ENCODE results near the gene PITPNM3. TPM values are rescaled to one million over a fixed set of nuclear protein-coding genes. Genes with fewer than 3 reads are reported as not detected.

Gene PITPNM3
- total and polyA plus RNA-seq, 2 experiments from 2014 or later: 1.0 to 1.5 TPM

GRCh38 chr17:6551869-6552531 lies 4.4 kb downstream of the PITPNM3 start:
- DNase-seq (ENCODE audit: low spot score): peak; percentile 27
- Mint-ChIP-seq H3K4me1 (peaks cover 34% of the 10 kb centered on the region), H3K36me3 (ENCODE audit: low read depth) (no peaks in the 10 kb centered on the region), H3K9me3 (no peaks in the 10 kb centered on the region), H3K27me3 (ENCODE audit: insufficient read depth, low read depth, poor library complexity) (peaks cover 40% of the 10 kb centered on the region), H3K4me3 (no peak overlapping the region; the same call in 2 of the 3 replicates), H3K27ac (no peak overlapping the region)
- no peak for ATAC-seq
- no peak overlapping the region for H3K27ac ChIP-seq (ENCODE audit: low read depth)
- no peaks in the 10 kb centered on the region for H3K79me2 ChIP-seq (replicated peaks; ENCODE audit: insufficient read depth)
- H3K27me3 ChIP-seq (ENCODE audit: insufficient read depth): peaks cover 27% of the 10 kb centered on the region
- no peak for TF ChIP-seq ZNF462 (CRISPR knock-in tag; IDR thresholded peaks at IDR 0.05)
- no peak for TF ChIP-seq ZNF331 (CRISPR knock-in tag; IDR thresholded peaks at IDR 0.05; ENCODE audit: low read depth)
- no peak for TF ChIP-seq EZH2 (IDR thresholded peaks at IDR 0.05; ENCODE audit: low read depth, unreplicated experiment)
- no peak for TF ChIP-seq NANOG (IDR thresholded peaks at IDR 0.05; ENCODE audit: borderline replicate concordance)
- TF ChIP-seq STAT1 (IDR thresholded peaks at IDR 0.05; ENCODE audit: unreplicated experiment): no peak
- no peak for TF ChIP-seq EZH2phosphoT487 (IDR thresholded peaks at IDR 0.05; ENCODE audit: unreplicated experiment)
- no peak for TF ChIP-seq POLR2AphosphoS5 (IDR thresholded peaks at IDR 0.05; ENCODE audit: low read depth)
- TF ChIP-seq CTCF (conservative IDR thresholded peaks at IDR 0.05; ENCODE audit: low read depth in 2 of 2): no peak
- no peak for TF ChIP-seq ETS1 (IDR thresholded peaks at IDR 0.05)
- TF ChIP-seq CREB1 (CRISPR knock-in tag; IDR thresholded peaks at IDR 0.05; ENCODE audit: low read depth): no peak
- TF ChIP-seq ZNF114 (CRISPR knock-in tag; IDR thresholded peaks at IDR 0.05): no peak
- TF ChIP-seq REST (IDR thresholded peaks at IDR 0.05; ENCODE audit: unreplicated experiment): no peak
- no peak for TF ChIP-seq JUNB (IDR thresholded peaks at IDR 0.05; ENCODE audit: unreplicated experiment)
- no peak overlapping the region for H3K4me3 ChIP-seq
- H4K20me1 ChIP-seq (replicated peaks; ENCODE audit: insufficient read depth): no peaks in the 10 kb centered on the region
- no peak overlapping the region for H3K4me2 ChIP-seq
- no peaks in the 10 kb centered on the region for H3K36me3 ChIP-seq (ENCODE audit: insufficient read depth)
- H2AFZ ChIP-seq: peak overlapping the region; percentile 63; the same call in 1 of the 2 replicates
- 0 out of 2 replicates have a peak, but pooled peaks cover 5% of the 10 kb centered on the region for H3F3A ChIP-seq (replicated peaks; ENCODE audit: low read depth)
- no peaks in the 10 kb centered on the region for H3K9me2 ChIP-seq (ENCODE audit: insufficient read depth)
- H3K4me1 ChIP-seq (ENCODE audit: insufficient read depth): peaks cover 10% of the 10 kb centered on the region; the same call in 1 of the 2 replicates
